Ishikawa (cell line): ENCODE data around the gene MARCKSL1.

ENCODE experiments used
- CEBPB ChIP-seq: IDR thresholded peaks from 2 replicates; pipeline ENCODE4 v1.6.1; 2012
- CREB1 ChIP-seq: IDR thresholded peaks from 2 replicates; pipeline ENCODE4 v1.6.1; 2012; ENCODE audit warnings: low read depth
- EGR1 ChIP-seq: IDR thresholded peaks from 2 replicates; pipeline ENCODE4 v1.6.1; 2012
- EP300 ChIP-seq: IDR thresholded peaks from 2 replicates; pipeline ENCODE4 v1.6.1; 2012; ENCODE audit warnings: borderline replicate concordance
- FOXM1 ChIP-seq: IDR thresholded peaks from 2 replicates; pipeline ENCODE4 v1.6.1; 2012; ENCODE audit warnings: low read depth, borderline replicate concordance
- NFIC ChIP-seq: IDR thresholded peaks from 2 replicates; pipeline ENCODE4 v1.6.1; 2012
- RAD21 ChIP-seq: IDR thresholded peaks from 2 replicates; pipeline ENCODE4 v1.6.1; 2012; ENCODE audit warnings: low read depth
- TAF1 ChIP-seq: IDR thresholded peaks from 2 replicates; pipeline ENCODE4 v1.6.1; 2012; ENCODE audit warnings: low read depth, mild to moderate bottlenecking
- TCF12 ChIP-seq: IDR thresholded peaks from 2 replicates; pipeline ENCODE4 v1.6.1; 2012; ENCODE audit warnings: low read depth
- TEAD4 ChIP-seq: IDR thresholded peaks from 2 replicates; pipeline ENCODE4 v1.6.1; 2012
- YY1 ChIP-seq: IDR thresholded peaks from 2 replicates; pipeline ENCODE4 v1.6.1; 2012; ENCODE audit warnings: low read depth
- ZBTB7A ChIP-seq: IDR thresholded peaks from 2 replicates; pipeline ENCODE4 v1.6.1; 2012; ENCODE audit warnings: low read depth
- TF ChIP-seq, protein P1 (sequence below): IDR thresholded peaks from 2 replicates; pipeline ENCODE4 v1.6.1; 2012
- TF ChIP-seq, protein P2 (sequence below): IDR thresholded peaks from 2 replicates; pipeline ENCODE4 v1.6.1; 2012; ENCODE audit warnings: low read depth, mild to moderate bottlenecking
- TF ChIP-seq, protein P3 (sequence below): IDR thresholded peaks from 2 replicates; pipeline ENCODE4 v1.6.1; 2012

Gene MARCKSL1

DNA sequence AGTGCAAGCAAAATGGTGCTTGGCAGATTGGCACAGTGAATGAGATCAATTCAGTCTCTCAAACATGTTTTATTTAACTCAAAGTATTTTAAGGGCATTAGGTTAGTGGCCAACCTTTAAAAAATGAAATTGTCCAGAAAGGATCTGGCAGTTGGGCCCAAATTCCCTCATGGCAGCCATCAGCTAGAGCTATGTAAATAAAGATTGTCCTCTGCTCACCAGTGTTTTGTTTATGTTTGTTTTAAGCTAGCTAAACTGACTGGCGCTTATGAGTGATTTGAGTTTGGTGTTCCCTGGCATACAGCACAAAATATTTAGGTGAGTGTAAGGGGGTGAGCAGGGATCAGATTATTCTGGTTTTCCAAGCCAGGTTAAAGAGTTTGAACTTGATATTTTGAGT lies 26.1 kb downstream of the MARCKSL1 start:
- TF ChIP-seq, protein P1, sequence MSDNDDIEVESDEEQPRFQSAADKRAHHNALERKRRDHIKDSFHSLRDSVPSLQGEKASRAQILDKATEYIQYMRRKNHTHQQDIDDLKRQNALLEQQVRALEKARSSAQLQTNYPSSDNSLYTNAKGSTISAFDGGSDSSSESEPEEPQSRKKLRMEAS: no peak
- TF ChIP-seq NFIC (no peak), YY1 (no peak), FOXM1 (no peak), TEAD4 (no peak), TCF12 (no peak), EP300 (no peak), TAF1 (no peak), RAD21 (no peak), ZBTB7A (no peak), EGR1 (no peak), CREB1 (no peak)
- TF ChIP-seq, protein P2, sequence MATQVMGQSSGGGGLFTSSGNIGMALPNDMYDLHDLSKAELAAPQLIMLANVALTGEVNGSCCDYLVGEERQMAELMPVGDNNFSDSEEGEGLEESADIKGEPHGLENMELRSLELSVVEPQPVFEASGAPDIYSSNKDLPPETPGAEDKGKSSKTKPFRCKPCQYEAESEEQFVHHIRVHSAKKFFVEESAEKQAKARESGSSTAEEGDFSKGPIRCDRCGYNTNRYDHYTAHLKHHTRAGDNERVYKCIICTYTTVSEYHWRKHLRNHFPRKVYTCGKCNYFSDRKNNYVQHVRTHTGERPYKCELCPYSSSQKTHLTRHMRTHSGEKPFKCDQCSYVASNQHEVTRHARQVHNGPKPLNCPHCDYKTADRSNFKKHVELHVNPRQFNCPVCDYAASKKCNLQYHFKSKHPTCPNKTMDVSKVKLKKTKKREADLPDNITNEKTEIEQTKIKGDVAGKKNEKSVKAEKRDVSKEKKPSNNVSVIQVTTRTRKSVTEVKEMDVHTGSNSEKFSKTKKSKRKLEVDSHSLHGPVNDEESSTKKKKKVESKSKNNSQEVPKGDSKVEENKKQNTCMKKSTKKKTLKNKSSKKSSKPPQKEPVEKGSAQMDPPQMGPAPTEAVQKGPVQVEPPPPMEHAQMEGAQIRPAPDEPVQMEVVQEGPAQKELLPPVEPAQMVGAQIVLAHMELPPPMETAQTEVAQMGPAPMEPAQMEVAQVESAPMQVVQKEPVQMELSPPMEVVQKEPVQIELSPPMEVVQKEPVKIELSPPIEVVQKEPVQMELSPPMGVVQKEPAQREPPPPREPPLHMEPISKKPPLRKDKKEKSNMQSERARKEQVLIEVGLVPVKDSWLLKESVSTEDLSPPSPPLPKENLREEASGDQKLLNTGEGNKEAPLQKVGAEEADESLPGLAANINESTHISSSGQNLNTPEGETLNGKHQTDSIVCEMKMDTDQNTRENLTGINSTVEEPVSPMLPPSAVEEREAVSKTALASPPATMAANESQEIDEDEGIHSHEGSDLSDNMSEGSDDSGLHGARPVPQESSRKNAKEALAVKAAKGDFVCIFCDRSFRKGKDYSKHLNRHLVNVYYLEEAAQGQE: no peak
- TF ChIP-seq, protein P3, sequence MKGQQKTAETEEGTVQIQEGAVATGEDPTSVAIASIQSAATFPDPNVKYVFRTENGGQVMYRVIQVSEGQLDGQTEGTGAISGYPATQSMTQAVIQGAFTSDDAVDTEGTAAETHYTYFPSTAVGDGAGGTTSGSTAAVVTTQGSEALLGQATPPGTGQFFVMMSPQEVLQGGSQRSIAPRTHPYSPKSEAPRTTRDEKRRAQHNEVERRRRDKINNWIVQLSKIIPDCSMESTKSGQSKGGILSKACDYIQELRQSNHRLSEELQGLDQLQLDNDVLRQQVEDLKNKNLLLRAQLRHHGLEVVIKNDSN: no peak

DNA sequence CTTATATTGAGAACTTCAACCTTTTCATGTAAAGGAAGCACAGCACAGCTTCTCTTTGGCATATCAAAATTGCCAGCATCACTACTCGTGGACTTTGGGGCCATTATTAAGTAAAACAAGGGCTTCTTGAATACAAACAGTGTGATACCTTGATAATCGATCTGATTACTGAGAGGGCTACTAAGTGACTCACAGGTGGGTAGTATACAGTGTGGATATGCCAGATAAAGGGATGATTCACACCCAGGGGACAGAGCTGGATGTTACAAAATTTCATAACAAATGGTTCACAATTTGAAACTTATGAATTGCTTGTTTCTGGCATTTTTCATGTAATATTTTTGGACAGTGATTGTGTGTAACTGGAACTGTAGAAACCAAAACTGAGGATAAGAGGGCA lies 28.7 kb downstream of the MARCKSL1 start:
- TF ChIP-seq EGR1 (no peak), CREB1 (no peak), RAD21 (no peak), TCF12 (no peak), YY1 (no peak), CEBPB (no peak)

DNA sequence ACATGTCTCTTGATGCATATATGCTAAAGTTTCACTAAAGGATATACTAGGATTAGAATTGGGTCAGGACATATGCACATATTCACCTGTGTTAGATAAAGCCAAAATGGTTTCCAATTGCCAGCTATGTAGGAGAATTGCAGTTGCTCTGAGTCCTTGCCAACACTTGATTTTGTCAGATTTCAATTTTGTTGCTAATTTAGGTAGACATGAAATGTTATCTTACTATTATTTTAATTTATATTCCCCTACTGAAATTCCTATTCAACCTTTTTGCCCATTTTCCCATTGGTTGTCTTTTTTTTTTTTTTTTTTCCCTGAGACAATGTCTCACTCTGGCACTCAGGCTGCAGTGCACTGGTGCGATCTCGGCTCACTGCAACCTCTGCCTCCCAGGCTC lies 30.7 kb downstream of the MARCKSL1 start:
- TF ChIP-seq CEBPB: no peak
- TF ChIP-seq, protein P3: no peak
- TF ChIP-seq TCF12: no peak
- TF ChIP-seq ZBTB7A: no peak
- no peak for TF ChIP-seq NFIC
- TF ChIP-seq FOXM1: no peak

DNA sequence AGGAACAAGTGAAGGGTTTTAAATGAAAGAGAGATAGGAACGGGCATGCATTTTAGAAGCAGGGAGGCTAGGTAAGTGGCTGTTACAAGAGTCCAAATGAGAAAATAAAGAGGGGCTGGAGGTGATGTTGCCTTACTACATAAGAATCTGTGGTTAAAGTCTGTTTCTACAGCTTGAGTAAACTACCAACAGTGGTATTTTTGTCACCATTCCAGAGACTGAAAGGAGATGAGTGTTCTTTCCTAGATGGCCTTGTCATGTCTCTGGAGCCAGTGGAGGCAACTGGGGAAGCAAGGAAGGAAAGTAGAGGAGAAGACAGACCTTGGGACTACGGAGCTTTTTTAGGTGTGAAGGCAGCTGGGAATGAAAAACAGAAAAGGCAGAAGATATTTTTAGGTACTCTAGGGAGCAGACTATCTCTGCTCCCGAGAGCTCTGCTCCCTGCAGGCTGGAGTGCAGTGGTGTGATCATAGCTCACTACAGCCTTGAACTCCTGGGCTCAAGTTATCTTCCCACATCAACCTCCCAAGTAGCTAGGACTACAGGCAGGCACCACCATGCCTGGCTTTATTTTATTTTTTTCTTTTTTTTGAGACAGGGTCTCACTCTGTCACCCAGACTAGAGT lies 31.9 kb downstream of the MARCKSL1 start:
- TF ChIP-seq, protein P1: no peak
- TF ChIP-seq ZBTB7A: no peak
- TF ChIP-seq EP300: no peak
- TF ChIP-seq EGR1: no peak
- TF ChIP-seq TAF1: no peak
- no peak for TF ChIP-seq RAD21
- TF ChIP-seq, protein P2: no peak
- TF ChIP-seq CEBPB: no peak
- TF ChIP-seq, protein P3: no peak
- no peak for TF ChIP-seq TCF12
- no peak for TF ChIP-seq YY1
- no peak for TF ChIP-seq FOXM1
- no peak for TF ChIP-seq NFIC
- TF ChIP-seq TEAD4: no peak

DNA sequence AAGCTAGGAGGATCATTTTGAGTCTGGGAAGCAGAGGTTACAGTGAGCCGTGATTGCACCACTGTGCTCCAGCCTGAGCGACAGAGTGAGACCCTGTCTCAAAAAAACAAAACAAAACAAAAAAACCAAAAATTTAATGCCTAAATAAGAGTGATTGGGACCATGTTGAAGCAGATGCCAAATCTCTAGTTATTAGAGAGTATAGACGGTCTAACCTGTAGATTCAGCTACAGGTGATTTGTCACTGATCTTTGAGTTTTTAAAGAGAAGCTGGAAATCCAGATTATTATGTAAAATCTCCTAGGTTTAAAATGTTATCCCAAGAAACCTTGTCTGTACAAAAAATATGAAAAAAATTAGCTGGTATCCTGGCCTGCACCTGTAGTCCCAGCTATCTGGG lies 32.7 kb downstream of the MARCKSL1 start:
- no peak for TF ChIP-seq RAD21
- no peak for TF ChIP-seq CREB1
- TF ChIP-seq TAF1: no peak
- TF ChIP-seq TEAD4: no peak
- TF ChIP-seq EP300: no peak
- no peak for TF ChIP-seq YY1
- no peak for TF ChIP-seq TCF12
- no peak for TF ChIP-seq EGR1
- no peak for TF ChIP-seq ZBTB7A
- no peak for TF ChIP-seq FOXM1
- TF ChIP-seq, protein P1: no peak
- TF ChIP-seq NFIC: no peak
- TF ChIP-seq CEBPB: no peak
- TF ChIP-seq, protein P2: no peak
- TF ChIP-seq, protein P3: no peak
